ENCODE results near the gene TNS1.

The TNS1 gene

GRCh38 chr2:217821536-217822147 is 181.2 kb downstream of the TNS1 start:
- H3K36me3 ChIP-seq (ENCODE audit: insufficient read depth, low read length): no peaks in the 10 kb centered on the region
- no peaks in the 10 kb centered on the region for H3F3A ChIP-seq (ENCODE audit: low read depth)
- H4K20me1 ChIP-seq (ENCODE audit: insufficient read depth, low read length, poor library complexity, severe bottlenecking): no peaks in the 10 kb centered on the region
- TF ChIP-seq EZH2phosphoT487 (IDR thresholded peaks at IDR 0.05; ENCODE audit: borderline replicate concordance): no peak
- TF ChIP-seq, protein P1, sequence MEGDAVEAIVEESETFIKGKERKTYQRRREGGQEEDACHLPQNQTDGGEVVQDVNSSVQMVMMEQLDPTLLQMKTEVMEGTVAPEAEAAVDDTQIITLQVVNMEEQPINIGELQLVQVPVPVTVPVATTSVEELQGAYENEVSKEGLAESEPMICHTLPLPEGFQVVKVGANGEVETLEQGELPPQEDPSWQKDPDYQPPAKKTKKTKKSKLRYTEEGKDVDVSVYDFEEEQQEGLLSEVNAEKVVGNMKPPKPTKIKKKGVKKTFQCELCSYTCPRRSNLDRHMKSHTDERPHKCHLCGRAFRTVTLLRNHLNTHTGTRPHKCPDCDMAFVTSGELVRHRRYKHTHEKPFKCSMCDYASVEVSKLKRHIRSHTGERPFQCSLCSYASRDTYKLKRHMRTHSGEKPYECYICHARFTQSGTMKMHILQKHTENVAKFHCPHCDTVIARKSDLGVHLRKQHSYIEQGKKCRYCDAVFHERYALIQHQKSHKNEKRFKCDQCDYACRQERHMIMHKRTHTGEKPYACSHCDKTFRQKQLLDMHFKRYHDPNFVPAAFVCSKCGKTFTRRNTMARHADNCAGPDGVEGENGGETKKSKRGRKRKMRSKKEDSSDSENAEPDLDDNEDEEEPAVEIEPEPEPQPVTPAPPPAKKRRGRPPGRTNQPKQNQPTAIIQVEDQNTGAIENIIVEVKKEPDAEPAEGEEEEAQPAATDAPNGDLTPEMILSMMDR (conservative IDR thresholded peaks at IDR 0.05; ENCODE audit: low read length): no peak
- no peaks in the 10 kb centered on the region for H3K9me3 ChIP-seq (ENCODE audit: insufficient read depth, low read depth, low read length)
- no peak overlapping the region for H2AFZ ChIP-seq (ENCODE audit: low read length)
- H3K4me1 ChIP-seq (ENCODE audit: insufficient read depth, low read length, poor library complexity, severe bottlenecking): peaks cover 5% of the 10 kb centered on the region
- no peaks in the 10 kb centered on the region for H3K27me3 ChIP-seq (ENCODE audit: insufficient read depth, low read length, poor library complexity, severe bottlenecking)
- H3K4me3 ChIP-seq (ENCODE audit: low read length, poor library complexity, severe bottlenecking): no peak overlapping the region
- no peaks in the 10 kb centered on the region for H3K9me2 ChIP-seq (replicated peaks; ENCODE audit: low read depth, low read length)
- no peak overlapping the region for H3K9ac ChIP-seq (ENCODE audit: low read depth, low read length, poor library complexity, severe bottlenecking)
- no peaks in the 10 kb centered on the region for H3K79me2 ChIP-seq (ENCODE audit: insufficient read depth, low read length)
- no peak overlapping the region for H3K4me2 ChIP-seq (ENCODE audit: low read depth, low read length, poor library complexity, severe bottlenecking)

DNA sequence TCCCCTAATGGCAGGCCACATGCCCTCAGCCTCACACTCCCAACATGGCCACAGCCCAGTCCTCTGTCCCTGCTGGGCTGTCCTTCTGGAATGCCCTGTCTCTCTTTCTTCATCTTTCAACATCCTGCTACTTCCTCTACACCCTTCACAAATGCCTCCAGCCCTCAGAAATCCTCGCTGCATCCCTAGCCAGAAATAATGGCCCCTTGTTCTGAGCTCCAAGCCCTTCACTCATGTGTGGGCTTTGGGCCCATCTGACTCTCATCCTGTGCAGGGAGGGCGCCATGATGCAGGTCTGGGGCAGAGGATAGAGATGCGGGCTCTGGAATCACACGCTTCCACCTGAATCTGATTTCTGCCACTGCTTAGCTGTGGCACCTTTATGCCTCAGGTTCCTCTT is 181.9 kb downstream of the TNS1 start:
- peaks cover 12% of the 10 kb centered on the region for H3K4me1 ChIP-seq (ENCODE audit: insufficient read depth, low read length, poor library complexity, severe bottlenecking)
- H3F3A ChIP-seq (ENCODE audit: low read depth): no peaks in the 10 kb centered on the region
- no peaks in the 10 kb centered on the region for H4K20me1 ChIP-seq (ENCODE audit: insufficient read depth, low read length, poor library complexity, severe bottlenecking)
- no peak overlapping the region for H3K4me3 ChIP-seq (ENCODE audit: low read length, poor library complexity, severe bottlenecking)
- H3K79me2 ChIP-seq (ENCODE audit: insufficient read depth, low read length): no peaks in the 10 kb centered on the region
- no peak for TF ChIP-seq EZH2phosphoT487 (IDR thresholded peaks at IDR 0.05; ENCODE audit: borderline replicate concordance)
- no peaks in the 10 kb centered on the region for H3K27me3 ChIP-seq (ENCODE audit: insufficient read depth, low read length, poor library complexity, severe bottlenecking)
- no peak overlapping the region for H2AFZ ChIP-seq (ENCODE audit: low read length)
- H3K9ac ChIP-seq (ENCODE audit: low read depth, low read length, poor library complexity, severe bottlenecking): no peak overlapping the region
- H3K9me2 ChIP-seq (replicated peaks; ENCODE audit: low read depth, low read length): no peaks in the 10 kb centered on the region
- H3K36me3 ChIP-seq (ENCODE audit: insufficient read depth, low read length): no peaks in the 10 kb centered on the region
- H3K4me2 ChIP-seq (ENCODE audit: low read depth, low read length, poor library complexity, severe bottlenecking): no peak overlapping the region
- H3K9me3 ChIP-seq (ENCODE audit: insufficient read depth, low read depth, low read length): no peaks in the 10 kb centered on the region

GRCh38 chr2:217820091-217820819 is 182.5 kb downstream of the TNS1 start:
- no peak overlapping the region for H3K4me3 ChIP-seq (ENCODE audit: low read length, poor library complexity, severe bottlenecking)

More at GRCh38 chr2:217820091-217820819, 182.5 kb downstream of the TNS1 start:
- Histone ChIP-seq H4K20me1 (ENCODE audit: insufficient read depth, low read length, poor library complexity, severe bottlenecking) (no peaks in the 10 kb centered on the region), H3K4me2 (ENCODE audit: low read depth, low read length, poor library complexity, severe bottlenecking) (no peak overlapping the region), H2AFZ (ENCODE audit: low read length) (no peak overlapping the region), H3K9me3 (ENCODE audit: insufficient read depth, low read depth, low read length) (no peaks in the 10 kb centered on the region), H3K9ac (ENCODE audit: low read depth, low read length, poor library complexity, severe bottlenecking) (no peak overlapping the region), H3K27me3 (ENCODE audit: insufficient read depth, low read length, poor library complexity, severe bottlenecking) (no peaks in the 10 kb centered on the region), H3K4me1 (ENCODE audit: insufficient read depth, low read length, poor library complexity, severe bottlenecking) (peaks cover 18% of the 10 kb centered on the region), H3K9me2 (replicated peaks; ENCODE audit: low read depth, low read length) (no peaks in the 10 kb centered on the region), H3K79me2 (ENCODE audit: insufficient read depth, low read length) (no peaks in the 10 kb centered on the region), H3F3A (ENCODE audit: low read depth) (no peaks in the 10 kb centered on the region), H3K36me3 (ENCODE audit: insufficient read depth, low read length) (no peaks in the 10 kb centered on the region)
- TF ChIP-seq, protein P1 (conservative IDR thresholded peaks at IDR 0.05; ENCODE audit: low read length): no peak
- no peak for TF ChIP-seq EZH2phosphoT487 (IDR thresholded peaks at IDR 0.05; ENCODE audit: borderline replicate concordance)

All from Loucy (cell line).